Epithelial cell of esophagus (primary cell): Measurements from ENCODE around the gene LRMDA.

Experiments
- DNase-seq: peaks from one replicate; pipeline ENCODE4 v3.0.0; 2010; ENCODE audit warnings: low read depth
- H3K4me3 ChIP-seq: 2 replicates; pipeline ENCODE4 v1.5.1; 2011; ENCODE audit warnings: mild to moderate bottlenecking, low read length, control low read depth
- TF ChIP-seq, protein P1 (sequence below): IDR thresholded peaks from 2 replicates; pipeline ENCODE4 v1.5.1; 2011; ENCODE audit warnings: low read depth, mild to moderate bottlenecking, low read length, control low read depth, inconsistent platforms; ENCODE audit not compliant: insufficient read depth; ENCODE audit errors: missing control alignments

Gene LRMDA

DNA sequence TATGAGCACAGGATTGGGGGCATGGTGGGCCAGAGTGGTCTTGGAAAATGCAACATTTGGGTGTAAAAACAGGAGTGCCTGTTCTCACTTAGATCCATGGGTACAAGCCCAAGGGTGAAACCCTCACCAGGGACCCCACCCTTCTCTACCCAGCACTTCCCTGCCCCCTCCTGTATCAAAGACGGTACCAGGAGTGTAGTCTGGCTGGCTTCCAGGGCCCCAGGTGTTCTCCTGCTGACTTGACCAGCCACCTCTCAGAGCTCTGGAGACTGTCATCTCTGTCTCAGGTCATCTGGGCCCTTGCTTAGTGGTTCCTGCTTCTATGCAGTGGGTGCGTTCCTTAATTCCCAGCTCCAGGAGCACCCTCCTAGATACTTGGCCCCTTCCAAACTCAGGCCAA is 447.2 kb downstream of the LRMDA start:
- TF ChIP-seq, protein P1, sequence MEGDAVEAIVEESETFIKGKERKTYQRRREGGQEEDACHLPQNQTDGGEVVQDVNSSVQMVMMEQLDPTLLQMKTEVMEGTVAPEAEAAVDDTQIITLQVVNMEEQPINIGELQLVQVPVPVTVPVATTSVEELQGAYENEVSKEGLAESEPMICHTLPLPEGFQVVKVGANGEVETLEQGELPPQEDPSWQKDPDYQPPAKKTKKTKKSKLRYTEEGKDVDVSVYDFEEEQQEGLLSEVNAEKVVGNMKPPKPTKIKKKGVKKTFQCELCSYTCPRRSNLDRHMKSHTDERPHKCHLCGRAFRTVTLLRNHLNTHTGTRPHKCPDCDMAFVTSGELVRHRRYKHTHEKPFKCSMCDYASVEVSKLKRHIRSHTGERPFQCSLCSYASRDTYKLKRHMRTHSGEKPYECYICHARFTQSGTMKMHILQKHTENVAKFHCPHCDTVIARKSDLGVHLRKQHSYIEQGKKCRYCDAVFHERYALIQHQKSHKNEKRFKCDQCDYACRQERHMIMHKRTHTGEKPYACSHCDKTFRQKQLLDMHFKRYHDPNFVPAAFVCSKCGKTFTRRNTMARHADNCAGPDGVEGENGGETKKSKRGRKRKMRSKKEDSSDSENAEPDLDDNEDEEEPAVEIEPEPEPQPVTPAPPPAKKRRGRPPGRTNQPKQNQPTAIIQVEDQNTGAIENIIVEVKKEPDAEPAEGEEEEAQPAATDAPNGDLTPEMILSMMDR, result no peak
- no peak overlapping the region for H3K4me3 ChIP-seq
- DNase-seq, result no peak

DNA sequence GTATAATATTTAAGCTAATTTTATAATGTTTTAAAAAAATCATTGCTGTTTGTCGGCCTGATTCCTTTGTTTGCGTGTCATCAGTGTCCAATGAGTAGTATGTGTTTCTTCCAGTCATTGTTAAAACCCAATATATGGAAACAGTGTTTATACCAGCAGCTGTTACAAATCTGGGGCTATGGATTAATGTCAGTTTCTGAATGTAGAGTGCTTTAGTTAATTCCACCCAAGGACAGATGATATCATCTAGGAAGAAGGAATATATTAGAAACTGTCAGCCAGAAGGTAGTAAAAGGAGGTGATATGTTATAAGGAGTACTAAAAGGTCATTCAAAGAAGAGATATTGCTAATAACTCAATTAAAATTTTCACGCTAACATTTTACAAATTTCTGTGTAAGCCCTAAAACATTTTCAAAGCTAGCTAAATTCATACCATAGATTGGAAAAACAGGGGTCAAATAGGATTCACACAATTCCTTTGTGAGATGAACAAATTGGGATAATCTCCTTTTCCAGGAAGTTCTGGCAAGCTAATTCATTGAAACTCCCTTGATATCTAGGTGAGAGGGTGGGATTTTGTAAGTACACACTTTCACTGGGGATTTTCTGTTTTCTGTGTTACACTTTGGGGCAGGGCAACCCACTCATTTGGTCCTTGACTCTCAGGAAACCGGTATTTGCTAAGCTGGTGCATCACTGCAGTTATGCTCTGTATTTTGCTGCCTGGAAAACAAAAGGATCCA is 448.8 kb downstream of the LRMDA start:
- no peak for DNase-seq
- H3K4me3 ChIP-seq, result no peak overlapping the region
- TF ChIP-seq, protein P1, result no peak

DNA sequence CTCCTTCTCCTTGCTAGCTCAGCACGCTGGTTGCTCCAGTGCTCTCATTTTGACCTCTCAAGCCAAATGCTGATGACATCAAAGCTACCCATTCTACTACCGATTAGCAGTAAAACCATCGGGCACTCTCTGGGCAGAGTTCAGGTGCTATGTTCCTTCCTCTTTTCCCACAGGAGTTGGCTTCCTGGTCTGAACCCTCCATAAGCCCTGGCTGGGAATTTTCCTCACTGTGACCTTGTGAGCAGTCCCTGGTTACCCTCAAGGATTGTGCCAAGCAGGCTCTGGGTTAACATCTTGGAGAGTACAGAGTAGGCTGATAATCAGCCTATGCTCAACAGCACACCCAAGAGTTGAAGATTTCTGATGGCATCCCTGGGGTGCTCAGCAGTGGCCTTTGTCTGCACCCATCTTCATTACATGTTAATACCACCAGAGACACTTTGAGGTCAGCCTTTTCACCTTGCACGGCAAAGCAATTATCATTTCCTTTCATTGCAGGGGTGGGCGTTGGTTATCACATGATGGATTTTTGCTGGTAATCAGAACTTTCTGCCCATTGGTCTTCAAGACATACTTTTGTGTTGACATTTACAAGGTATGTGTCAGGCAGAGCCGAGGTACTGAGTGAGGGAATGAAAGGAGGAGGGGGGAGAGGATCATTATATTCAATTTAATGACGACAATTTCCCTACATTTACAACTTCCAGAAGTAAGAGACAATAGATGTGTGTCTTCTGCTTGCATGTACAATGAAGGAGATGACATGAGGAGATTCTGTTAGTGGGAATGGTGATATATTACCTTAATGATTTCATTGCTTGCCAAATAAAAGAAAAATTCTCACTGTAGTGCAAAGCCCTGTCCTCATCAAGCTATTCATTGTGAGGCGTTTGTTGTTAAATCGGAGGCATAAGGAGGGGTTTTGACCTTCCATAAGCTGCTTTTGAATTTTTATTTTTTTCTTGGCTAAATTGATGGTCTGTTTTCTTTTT is 452.0 kb downstream of the LRMDA start:
- no peak overlapping the region for H3K4me3 ChIP-seq
- no peak for DNase-seq
- TF ChIP-seq, protein P1, result no peak

DNA sequence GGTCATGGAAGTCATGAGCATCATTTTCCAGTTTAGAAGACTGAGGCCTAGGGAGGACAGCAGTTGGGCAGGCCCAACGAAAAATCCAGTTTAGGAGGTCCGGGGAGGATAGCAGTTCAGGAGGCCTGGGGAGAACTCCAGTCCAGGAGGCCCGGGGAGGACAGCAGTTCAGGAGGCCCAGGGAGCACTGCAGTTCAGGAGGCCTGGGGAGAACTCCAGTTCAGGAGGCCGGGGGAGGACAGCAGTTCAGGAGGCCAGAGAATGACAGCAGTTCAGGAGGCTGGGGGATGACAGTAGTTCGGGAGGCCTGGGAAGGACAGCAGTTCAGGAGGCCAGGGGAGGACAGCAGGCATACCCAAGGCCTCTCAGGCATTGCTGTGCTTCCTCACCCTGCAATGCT is 453.4 kb downstream of the LRMDA start:
- TF ChIP-seq, protein P1, result no peak
- DNase-seq, result no peak
- no peak overlapping the region for H3K4me3 ChIP-seq

DNA sequence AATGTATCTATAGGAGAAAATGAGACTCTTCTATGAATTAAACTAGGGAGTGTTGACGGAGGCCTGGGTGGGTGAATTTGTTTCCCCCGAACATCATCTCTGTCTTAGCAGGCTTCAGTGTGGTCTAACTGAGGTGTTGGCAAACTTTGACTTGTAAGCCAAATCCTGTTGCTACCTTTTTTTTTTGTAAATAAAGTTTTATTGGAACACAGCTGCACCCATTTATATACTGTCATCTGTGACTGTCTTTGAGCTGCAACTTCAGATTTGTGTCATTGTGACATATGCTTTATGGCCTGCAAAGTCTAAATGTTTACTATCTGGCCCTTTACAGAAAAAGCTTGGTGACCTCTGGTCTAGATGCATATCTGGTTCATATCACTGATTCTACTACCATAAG is 455.9 kb downstream of the LRMDA start:
- TF ChIP-seq, protein P1, result no peak
- no peak overlapping the region for H3K4me3 ChIP-seq
- no peak for DNase-seq

DNA sequence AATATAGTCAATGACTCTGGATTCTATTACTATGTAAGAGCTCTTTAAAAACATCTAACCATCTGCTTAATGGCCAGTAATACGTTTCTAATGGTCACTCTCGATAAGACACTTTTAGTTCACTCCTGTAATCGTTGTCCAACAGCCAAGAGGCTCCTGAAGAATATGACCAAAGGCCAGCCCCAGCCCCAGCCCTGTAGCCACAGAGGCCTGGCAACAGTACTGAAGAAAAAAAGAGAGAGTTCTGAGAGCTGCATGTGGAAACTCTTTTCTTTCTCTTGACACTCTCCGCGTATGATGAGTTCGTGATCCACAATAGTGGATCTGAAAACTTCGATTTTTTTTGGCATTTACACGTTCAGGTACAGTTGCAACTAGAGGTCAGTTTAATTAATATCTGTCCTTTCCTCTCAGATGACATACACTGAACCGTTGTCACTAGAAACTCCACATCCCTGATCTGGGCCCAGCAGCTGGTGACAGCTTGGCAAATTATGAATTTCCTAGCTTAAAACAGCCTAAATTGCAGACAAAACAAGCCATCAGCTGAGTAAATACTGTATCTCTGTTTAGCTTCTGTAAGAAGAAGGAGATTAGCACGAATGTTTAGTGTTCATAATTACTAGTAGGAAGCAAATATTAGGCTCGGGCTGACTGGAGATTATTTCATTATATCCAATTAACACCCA is 456.7 kb downstream of the LRMDA start:
- no peak overlapping the region for H3K4me3 ChIP-seq
- DNase-seq, result no peak
- TF ChIP-seq, protein P1, result no peak
